ENCODE measurements around the gene NLRC3. TPM values are rescaled to one million over a fixed set of nuclear protein-coding genes. Genes with fewer than 3 reads are reported as not detected.
"Not testable (repeated sequence)": the region's sequence is repeated elsewhere in the genome, so short reads cannot be mapped to it uniquely, and the experiment has no call there.

The NLRC3 gene
- total RNA-seq, 1 donor from 2014 or later = 0.23 TPM

- peaks cover 14% of the 10 kb centered on the region for H3K36me3 ChIP-seq (ENCODE audit: insufficient read depth, low read length)
- H3K9me3 ChIP-seq (ENCODE audit: insufficient read depth, low read depth, low read length) = no peaks in the 10 kb centered on the region
- H3K27ac ChIP-seq (ENCODE audit: low read depth, low read length) = no peak overlapping the region
- Mint-ChIP-seq H3K4me3 (ENCODE audit: unreplicated experiment) (no peak overlapping the region), H3K36me3 (ENCODE audit: low read depth, unreplicated experiment) (peaks cover 13% of the 10 kb centered on the region), H3K9me3 (ENCODE audit: unreplicated experiment) (no peaks in the 10 kb centered on the region), H3K27me3 (ENCODE audit: low read depth, unreplicated experiment) (no peaks in the 10 kb centered on the region), H3K27ac (ENCODE audit: unreplicated experiment) (no peak overlapping the region), H3K4me1 (ENCODE audit: low read depth, unreplicated experiment) (peaks cover 10% of the 10 kb centered on the region)
- no peaks in the 10 kb centered on the region for H3K79me2 ChIP-seq (ENCODE audit: insufficient read depth, low read length)
- no peaks in the 10 kb centered on the region for H3K27me3 ChIP-seq (ENCODE audit: insufficient read depth, low read length)
- no peak for FAIRE-seq
- H3K4me2 ChIP-seq (ENCODE audit: low read length) = no peak overlapping the region
- TF ChIP-seq EZH2 (IDR thresholded peaks at IDR 0.05; ENCODE audit: insufficient read depth, low read length) = no peak
- no peak for TF ChIP-seq CTCF (IDR thresholded peaks at IDR 0.05; ENCODE audit: insufficient read depth, low read depth, low read length)
- no peak overlapping the region for H3K4me3 ChIP-seq (ENCODE audit: insufficient read depth, low read depth, low read length)
- no peak for DNase-seq (ENCODE audit: low read depth)
- peaks cover 8% of the 10 kb centered on the region for H4K20me1 ChIP-seq (ENCODE audit: insufficient read depth, low read length)
- no peak overlapping the region for H3K9ac ChIP-seq (ENCODE audit: low read length)
- H3K4me1 ChIP-seq (ENCODE audit: insufficient read depth, low read length) = no peaks in the 10 kb centered on the region
- no peak overlapping the region for H2AFZ ChIP-seq (ENCODE audit: low read depth, low read length)
These were observed 68.5 kb downstream of the NLRC3 start for GRCh38 chr16:3508736-3509135.

GRCh38 chr16:3503523-3503922, 73.7 kb downstream of the NLRC3 start:
- Histone ChIP-seq H3K4me1 (ENCODE audit: insufficient read depth, low read length) (peaks cover 3% of the 10 kb centered on the region), H3K4me2 (ENCODE audit: low read length) (no peak overlapping the region), H3K36me3 (ENCODE audit: insufficient read depth, low read length) (peaks cover 4% of the 10 kb centered on the region), H3K4me3 (ENCODE audit: insufficient read depth, low read depth, low read length) (no peak overlapping the region), H3K27me3 (ENCODE audit: insufficient read depth, low read length) (no peaks in the 10 kb centered on the region), H3K27ac (ENCODE audit: low read depth, low read length) (no peak overlapping the region), H2AFZ (ENCODE audit: low read depth, low read length) (no peak overlapping the region), H3K79me2 (ENCODE audit: insufficient read depth, low read length) (peaks cover 5% of the 10 kb centered on the region), H4K20me1 (ENCODE audit: insufficient read depth, low read length) (no peaks in the 10 kb centered on the region), H3K9ac (ENCODE audit: low read length) (no peak overlapping the region), H3K9me3 (ENCODE audit: insufficient read depth, low read depth, low read length) (no peaks in the 10 kb centered on the region)
- peaks cover 6% of the 10 kb centered on the region for H3K36me3 Mint-ChIP-seq (ENCODE audit: low read depth, unreplicated experiment)
- DNase-seq (ENCODE audit: low read depth) = no peak
- no peaks in the 10 kb centered on the region for H3K9me3 Mint-ChIP-seq (ENCODE audit: unreplicated experiment)
- no peaks in the 10 kb centered on the region for H3K27me3 Mint-ChIP-seq (ENCODE audit: low read depth, unreplicated experiment)
- H3K27ac Mint-ChIP-seq (ENCODE audit: unreplicated experiment) = no peak overlapping the region
- no peak overlapping the region for H3K4me3 Mint-ChIP-seq (ENCODE audit: unreplicated experiment)
- no peak for FAIRE-seq
- H3K4me1 Mint-ChIP-seq (ENCODE audit: low read depth, unreplicated experiment) = peaks cover 17% of the 10 kb centered on the region
- TF ChIP-seq EZH2 (IDR thresholded peaks at IDR 0.05; ENCODE audit: insufficient read depth, low read length) = no peak

- H3K27me3 ChIP-seq (ENCODE audit: insufficient read depth, low read length) = no peaks in the 10 kb centered on the region
- H3K9ac ChIP-seq (ENCODE audit: low read length) = peak overlapping the region; percentile 81
- no peaks in the 10 kb centered on the region for H4K20me1 ChIP-seq (ENCODE audit: insufficient read depth, low read length)
- H3K4me1 Mint-ChIP-seq (ENCODE audit: low read depth, unreplicated experiment) = peaks cover 17% of the 10 kb centered on the region
- no peaks in the 10 kb centered on the region for H3K36me3 Mint-ChIP-seq (ENCODE audit: low read depth, unreplicated experiment)
- H3K79me2 ChIP-seq (ENCODE audit: insufficient read depth, low read length) = peaks cover 5% of the 10 kb centered on the region
- no peak overlapping the region for H3K27ac ChIP-seq (ENCODE audit: low read depth, low read length)
- TF ChIP-seq EZH2 (IDR thresholded peaks at IDR 0.05; ENCODE audit: insufficient read depth, low read length) (no peak), CTCF (IDR thresholded peaks at IDR 0.05; ENCODE audit: insufficient read depth, low read depth, low read length) (no peak)
- DNase-seq (ENCODE audit: low read depth) = no peak
- H3K27ac Mint-ChIP-seq (ENCODE audit: unreplicated experiment) = peak overlapping the region; percentile 34
- peak overlapping the region; percentile 92 for H3K4me2 ChIP-seq (ENCODE audit: low read length)
- H3K4me3 Mint-ChIP-seq (ENCODE audit: unreplicated experiment) = peak overlapping the region; percentile 89
- no peaks in the 10 kb centered on the region for H3K9me3 Mint-ChIP-seq (ENCODE audit: unreplicated experiment)
- H3K27me3 Mint-ChIP-seq (ENCODE audit: low read depth, unreplicated experiment) = no peaks in the 10 kb centered on the region
- H3K4me1 ChIP-seq (ENCODE audit: insufficient read depth, low read length) = peaks cover 3% of the 10 kb centered on the region
- peak overlapping the region; percentile 87 for H3K4me3 ChIP-seq (ENCODE audit: insufficient read depth, low read depth, low read length)
- H2AFZ ChIP-seq (ENCODE audit: low read depth, low read length) = peak overlapping the region; percentile 89
- no peaks in the 10 kb centered on the region for H3K9me3 ChIP-seq (ENCODE audit: insufficient read depth, low read depth, low read length)
- H3K36me3 ChIP-seq (ENCODE audit: insufficient read depth, low read length) = no peaks in the 10 kb centered on the region
- FAIRE-seq = no peak
These were observed 75.3 kb downstream of the NLRC3 start for GRCh38 chr16:3501783-3502400.

GRCh38 chr16:3501412-3501761, 75.8 kb downstream of the NLRC3 start:
- H3K4me3 ChIP-seq (ENCODE audit: insufficient read depth, low read depth, low read length) = peak overlapping the region; percentile 87
- H3K4me3 Mint-ChIP-seq (ENCODE audit: unreplicated experiment) = peak overlapping the region; percentile 89
- peak overlapping the region; percentile 66 for H3K27ac ChIP-seq (ENCODE audit: low read depth, low read length)
- H3K79me2 ChIP-seq (ENCODE audit: insufficient read depth, low read length); H3K27me3 Mint-ChIP-seq (ENCODE audit: low read depth, unreplicated experiment); H4K20me1 ChIP-seq (ENCODE audit: insufficient read depth, low read length); H3K36me3 ChIP-seq (ENCODE audit: insufficient read depth, low read length); H3K9me3 ChIP-seq (ENCODE audit: insufficient read depth, low read depth, low read length); H3K36me3 Mint-ChIP-seq (ENCODE audit: low read depth, unreplicated experiment); H3K9me3 Mint-ChIP-seq (ENCODE audit: unreplicated experiment); DNase-seq (ENCODE audit: low read depth); H3K27me3 ChIP-seq (ENCODE audit: insufficient read depth, low read length); H3K4me1 ChIP-seq (ENCODE audit: insufficient read depth, low read length); FAIRE-seq: not testable (repeated sequence)
- peak overlapping the region; percentile 88 for H3K27ac Mint-ChIP-seq (ENCODE audit: unreplicated experiment)
- H2AFZ ChIP-seq (ENCODE audit: low read depth, low read length) = peak overlapping the region; percentile 89
- peak overlapping the region; percentile 81 for H3K9ac ChIP-seq (ENCODE audit: low read length)
- peak overlapping the region; percentile 92 for H3K4me2 ChIP-seq (ENCODE audit: low read length)
- peaks cover 17% of the 10 kb centered on the region for H3K4me1 Mint-ChIP-seq (ENCODE audit: low read depth, unreplicated experiment)
